Measurements from ENCODE around the gene SNRNP35. TPM values are rescaled to one million over a fixed set of nuclear protein-coding genes. Genes with fewer than 3 reads are reported as not detected.
"Not testable (repeated sequence)": the region's sequence is repeated elsewhere in the genome, so short reads cannot be mapped to it uniquely, and the experiment has no call there.

The SNRNP35 gene
- 11.1 and 15.1 TPM in 2 replicates for total RNA-seq

GRCh38 chr12:123457980-123458779 is at the start of gene SNRNP35:
TSS of gene SNRNP35 (plus strand) at chr12:123458139. CDS start at chr12:123465541, 7,402 bp downstream.
- DNase-seq (ENCODE audit: low read depth in 2 of 2), result peak; percentile 87 to 92

GRCh38 chr12:123408619-123409018 is 49.3 kb upstream of the SNRNP35 start:
- not testable (repeated sequence) for DNase-seq (ENCODE audit: low read depth in 2 of 2)

DNA sequence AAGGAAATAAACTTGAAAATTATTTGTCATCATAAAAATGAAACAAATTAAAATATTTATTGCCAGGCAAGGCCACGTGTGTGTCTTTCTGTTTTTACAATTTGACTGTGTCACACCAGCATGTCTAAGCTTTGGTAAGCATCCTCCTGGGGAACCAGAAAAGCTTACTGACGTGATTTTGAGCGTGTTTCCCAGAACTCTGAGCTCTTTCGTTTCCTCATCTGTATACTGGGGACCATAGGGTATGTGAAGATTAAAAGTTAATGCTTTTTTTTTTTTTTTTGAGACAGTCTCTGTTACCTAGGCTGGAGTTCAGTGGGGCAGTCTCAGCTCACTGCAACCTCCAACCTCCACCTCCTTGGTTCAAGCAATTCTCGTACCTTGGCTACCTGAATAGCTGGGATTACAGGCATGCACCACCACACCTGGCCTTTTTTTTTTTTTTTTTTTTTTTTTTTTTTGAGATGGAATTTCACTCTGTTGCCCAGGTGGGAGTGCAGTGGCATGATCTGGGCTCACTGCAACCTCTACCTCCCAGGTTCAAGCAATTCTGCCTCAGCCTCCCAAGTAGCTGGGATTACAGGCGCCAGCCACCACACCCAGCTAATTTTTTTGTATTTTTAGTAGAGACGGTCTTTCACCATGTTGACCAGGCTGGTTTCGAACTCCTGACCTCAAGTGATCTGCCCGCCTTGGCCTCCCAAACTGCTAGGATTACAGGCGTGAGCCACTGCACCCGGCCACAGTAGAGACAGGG is 48.5 kb upstream of the SNRNP35 start:
- not testable (repeated sequence) for DNase-seq (ENCODE audit: low read depth in 2 of 2)

DNA sequence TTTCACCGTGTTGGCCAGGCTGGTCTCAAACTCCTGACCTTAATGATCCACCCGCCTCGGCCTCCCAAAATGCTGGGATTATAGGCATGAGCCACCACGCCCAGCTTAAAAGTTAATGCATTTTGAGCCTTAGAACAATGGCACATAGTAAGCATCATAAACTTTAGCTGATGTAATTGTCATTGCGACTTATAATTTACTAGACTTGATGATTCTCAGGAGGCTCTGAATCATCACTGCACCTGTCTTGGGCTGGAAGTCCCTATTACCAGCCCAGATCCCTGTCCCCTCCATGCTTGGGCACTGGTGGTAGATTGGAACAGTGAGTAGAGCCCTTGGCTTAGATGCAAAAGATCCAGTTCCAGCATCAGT is 47.9 kb upstream of the SNRNP35 start:
- no peak for DNase-seq (ENCODE audit: low read depth in 2 of 2)

- no peak for DNase-seq (ENCODE audit: low read depth in 2 of 2)
Measured at GRCh38 chr12:123421314-123421713, 36.6 kb upstream of the SNRNP35 start.

- DNase-seq (ENCODE audit: low read depth in 2 of 2), result no peak
Measured at GRCh38 chr12:123427036-123427769, 30.7 kb upstream of the SNRNP35 start.

GRCh38 chr12:123428591-123428990 is 29.3 kb upstream of the SNRNP35 start:
- DNase-seq (ENCODE audit: low read depth in 2 of 2), result no peak

- not testable (repeated sequence) for DNase-seq (ENCODE audit: low read depth in 2 of 2)
Measured at GRCh38 chr12:123429101-123429500, 28.8 kb upstream of the SNRNP35 start.

DNA sequence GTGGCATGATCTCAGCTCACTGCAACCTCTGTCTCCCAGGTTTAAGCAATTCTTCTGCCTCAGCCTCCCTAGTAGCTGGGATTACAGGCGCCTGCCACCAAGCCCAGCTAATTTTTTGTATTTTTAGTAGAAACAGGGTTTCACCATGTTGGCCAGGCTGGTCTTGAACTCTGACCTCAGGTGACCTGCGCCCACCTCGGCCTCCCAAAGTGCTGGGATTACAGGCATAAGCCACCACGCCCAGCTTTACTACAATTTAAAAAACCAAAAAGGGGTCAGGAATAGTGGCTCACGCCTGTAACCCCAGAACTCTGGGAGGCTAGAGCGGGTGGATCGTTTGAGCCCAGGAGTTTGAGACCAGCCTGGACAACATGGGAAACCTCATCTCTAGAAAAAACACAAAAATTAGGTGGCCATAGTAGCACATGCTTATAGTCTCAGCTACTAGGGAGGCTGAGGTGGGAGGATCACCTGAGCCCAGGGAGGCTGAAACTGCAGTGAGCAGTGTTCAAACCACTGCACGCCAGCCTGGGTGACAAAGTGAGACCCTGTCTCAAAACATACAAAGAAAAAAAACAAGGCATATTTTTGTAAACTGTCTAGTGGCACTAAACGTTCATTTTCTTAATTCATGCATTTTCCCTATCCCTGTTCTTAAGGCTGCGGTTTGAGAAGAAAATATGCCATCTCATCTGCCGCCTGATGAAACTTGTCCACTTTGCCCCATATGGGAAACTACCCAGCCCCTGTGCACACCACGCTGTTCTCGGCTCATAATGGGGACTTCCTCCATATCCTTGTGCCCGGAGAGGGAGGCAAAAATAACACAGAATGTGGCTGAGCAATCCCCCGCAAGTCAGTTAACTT is 25.8 kb upstream of the SNRNP35 start:
- not testable (repeated sequence) for DNase-seq (ENCODE audit: low read depth in 2 of 2)

DNA sequence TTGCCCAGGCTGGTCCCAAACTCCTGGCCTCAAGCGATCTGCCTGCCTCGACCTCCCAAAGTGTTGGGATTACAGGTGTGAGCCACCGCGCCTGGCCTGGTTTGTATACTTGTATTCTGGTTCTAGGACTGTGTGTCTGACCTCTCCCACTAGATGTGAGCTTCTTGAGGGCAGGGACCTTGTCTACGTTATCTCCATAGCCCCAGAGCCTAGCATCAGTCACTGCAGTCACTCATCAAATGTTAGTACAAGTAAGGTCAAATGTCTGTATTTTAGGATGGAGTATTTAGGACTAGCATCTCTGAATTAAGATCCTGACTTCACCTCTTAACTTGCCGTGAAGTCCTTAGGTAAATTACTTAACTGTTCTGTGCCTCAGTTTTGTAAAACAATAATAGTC is 24.3 kb upstream of the SNRNP35 start:
- DNase-seq (ENCODE audit: low read depth in 2 of 2), result no peak

- DNase-seq (ENCODE audit: low read depth in 2 of 2), result no peak
Measured at GRCh38 chr12:123435636-123436016, 22.3 kb upstream of the SNRNP35 start.

GRCh38 chr12:123436017-123436964 is 21.6 kb upstream of the SNRNP35 start, which contains the start of gene RILPL2:
TSS of gene RILPL2 (minus strand) at chr12:123436684. CDS start at chr12:123436420, 264 bp downstream.
- DNase-seq (ENCODE audit: low read depth in 2 of 2), result peak; percentile 79 to 85

DNA sequence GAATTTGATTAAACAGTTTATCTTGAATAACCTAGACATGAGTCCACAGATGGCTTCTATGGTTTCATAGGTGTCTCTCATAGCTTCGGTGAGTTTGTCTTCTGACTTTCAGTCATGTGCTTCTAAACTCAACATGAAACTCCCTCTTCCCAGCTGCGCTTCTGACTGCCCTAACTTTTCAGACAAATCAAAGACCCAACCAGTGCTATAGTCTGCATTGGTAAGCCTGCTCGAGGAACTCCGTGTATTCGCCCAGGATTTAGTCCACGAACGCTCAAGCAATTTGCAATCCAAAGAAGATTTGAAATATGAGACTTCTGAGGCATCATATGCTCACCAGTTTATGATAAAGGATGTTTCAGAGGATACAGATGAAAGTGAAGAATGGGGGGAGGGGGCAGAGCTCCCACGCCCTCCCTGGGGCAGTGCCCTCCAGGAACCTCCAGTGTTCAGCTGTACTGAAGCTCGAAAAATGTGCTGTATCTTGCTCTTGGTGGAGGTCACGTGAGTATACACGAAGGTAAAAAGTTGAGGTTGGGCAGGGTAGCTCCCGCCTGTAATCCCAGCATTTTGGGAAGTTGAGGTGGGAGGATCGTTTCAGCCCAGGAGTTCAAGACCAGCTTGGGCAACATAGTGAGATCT is 16.3 kb upstream of the SNRNP35 start:
- DNase-seq (ENCODE audit: low read depth in 2 of 2), result no peak

GRCh38 chr12:123442774-123443173 is 15.2 kb upstream of the SNRNP35 start:
- no peak for DNase-seq (ENCODE audit: low read depth in 2 of 2)

DNA sequence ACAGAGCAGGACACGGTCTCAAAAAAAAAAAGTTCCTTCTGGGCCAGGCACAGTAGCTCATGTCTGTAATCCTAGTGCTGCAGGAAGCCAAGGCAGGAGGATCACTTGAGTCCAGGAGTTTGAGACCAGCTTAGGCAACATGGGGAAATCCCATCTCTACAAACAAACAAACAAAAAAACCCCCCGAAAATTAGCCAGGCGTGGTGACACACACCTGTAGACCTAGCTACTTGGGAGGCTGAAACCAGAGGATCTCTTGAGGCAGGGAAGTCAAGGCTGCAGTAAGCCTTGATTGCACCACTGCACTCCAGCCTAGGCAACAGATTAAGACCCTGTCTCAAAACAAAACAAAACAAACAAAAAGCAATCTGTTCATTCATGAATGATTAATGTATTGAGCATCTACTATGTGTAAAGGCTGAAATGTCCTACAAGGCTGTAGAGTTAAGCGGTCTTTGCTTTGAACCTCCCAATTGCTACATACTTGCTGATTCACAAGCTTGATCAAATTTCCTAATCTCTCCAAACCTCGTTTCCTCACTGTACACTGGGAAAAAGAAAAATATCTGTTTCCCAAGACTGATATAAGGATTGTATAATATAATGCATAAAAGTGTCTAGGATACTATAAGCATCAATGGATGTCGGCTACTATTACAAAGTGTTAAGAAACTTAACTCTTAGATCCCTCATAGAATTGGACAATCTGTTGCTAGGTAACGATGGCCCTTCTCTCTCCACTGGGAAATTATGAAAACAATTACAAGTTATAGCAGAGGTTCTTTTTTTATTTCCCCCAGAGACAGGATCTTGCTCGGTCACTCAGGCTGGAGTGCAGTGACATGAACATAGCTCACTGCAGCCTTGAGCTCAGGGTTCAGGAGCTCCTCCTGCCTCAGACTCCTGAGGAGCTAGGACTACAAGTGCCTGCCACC is 13.6 kb upstream of the SNRNP35 start:
- DNase-seq (ENCODE audit: low read depth in 2 of 2), result peak in 1 of 2 donors; percentile 63

GRCh38 chr12:123445388-123446332 is 12.3 kb upstream of the SNRNP35 start:
- peak in 1 of 2 donors; percentile 85 for DNase-seq (ENCODE audit: low read depth in 2 of 2)

GRCh38 chr12:123446333-123446713 is 11.6 kb upstream of the SNRNP35 start:
- DNase-seq (ENCODE audit: low read depth in 2 of 2), result no peak
